HG03378 (cell line): ENCODE results near the gene UBTD1.
"Not testable (repeated sequence)": the region's sequence is repeated elsewhere in the genome, so short reads cannot be mapped to it uniquely, and the experiment has no call there.

Experiments
- ATAC-seq: cut with Tn5 transposase; IDR thresholded peaks from one replicate; pipeline ENCODE4 v1.9.1; 2021; ENCODE audit warnings: mild to moderate bottlenecking, moderate library complexity; ENCODE audit not compliant: unreplicated experiment

UBTD1 gene

GRCh38 chr10:97512993-97513392 lies 14.3 kb downstream of the UBTD1 start:
- no peak for ATAC-seq

GRCh38 chr10:97514344-97514743 lies 15.6 kb downstream of the UBTD1 start:
- ATAC-seq = no peak

- ATAC-seq = no peak
Measured at GRCh38 chr10:97515271-97515978, 16.7 kb downstream of the UBTD1 start.

- ATAC-seq = no peak
Measured at GRCh38 chr10:97517096-97517750, 18.5 kb downstream of the UBTD1 start.

- ATAC-seq = no peak
Measured at GRCh38 chr10:97517778-97518300, 19.1 kb downstream of the UBTD1 start.

- no peak for ATAC-seq
Measured at GRCh38 chr10:97518301-97519043, 19.7 kb downstream of the UBTD1 start.

- ATAC-seq = no peak
Measured at GRCh38 chr10:97519342-97519741, 20.6 kb downstream of the UBTD1 start.

GRCh38 chr10:97520520-97520919 lies 21.8 kb downstream of the UBTD1 start:
- ATAC-seq = no peak

GRCh38 chr10:97520978-97521761 lies 22.4 kb downstream of the UBTD1 start:
- no peak for ATAC-seq

- ATAC-seq = no peak
Measured at GRCh38 chr10:97522071-97522470, 23.3 kb downstream of the UBTD1 start.

- no peak for ATAC-seq
Measured at GRCh38 chr10:97522937-97523336, 24.2 kb downstream of the UBTD1 start.

GRCh38 chr10:97525086-97525485 lies 26.4 kb downstream of the UBTD1 start:
- ATAC-seq = no peak

- no peak for ATAC-seq
Measured at GRCh38 chr10:97525683-97526110, 27.0 kb downstream of the UBTD1 start.

GRCh38 chr10:97528876-97529275 lies 30.2 kb downstream of the UBTD1 start:
- not testable (repeated sequence) for ATAC-seq

GRCh38 chr10:97529685-97530465 lies 31.2 kb downstream of the UBTD1 start:
- ATAC-seq = no peak

GRCh38 chr10:97531401-97531986 lies 32.8 kb downstream of the UBTD1 start:
- ATAC-seq = no peak

- no peak for ATAC-seq
Measured at GRCh38 chr10:97532935-97533671, 34.4 kb downstream of the UBTD1 start.

GRCh38 chr10:97533888-97534287 lies 35.2 kb downstream of the UBTD1 start:
- ATAC-seq = no peak
